Panc1 (cell line): ENCODE measurements around the gene TMEM61.

ENCODE experiments used
- CTCF ChIP-seq: fragments of 450-650 bp; IDR thresholded peaks from 2 replicates; pipeline ENCODE4 v1.5.1; 2017; ENCODE audit warnings: mild to moderate bottlenecking
- POLR2AphosphoS5 ChIP-seq: IDR thresholded peaks from 2 replicates; pipeline ENCODE4 v1.6.1; 2012; ENCODE audit warnings: mild to moderate bottlenecking, low read depth, low read length, moderate library complexity
- REST ChIP-seq, 2 experiments: IDR thresholded peaks; 2 replicates each; pipeline ENCODE4 v1.6.1; 2011 to 2012; ENCODE audit warnings: low read depth in 2 of 2, control low read depth in 1 of 2, low read length in 1 of 2, mild to moderate bottlenecking in 1 of 2, moderate library complexity in 1 of 2; ENCODE audit not compliant: insufficient read depth in 1 of 2
- TCF7L2 ChIP-seq: IDR thresholded peaks from 2 replicates; pipeline ENCODE4 v1.6.1; 2011; ENCODE audit warnings: mild to moderate bottlenecking, low read depth, low read length, inconsistent platforms

- no peak for TF ChIP-seq CTCF
- TF ChIP-seq REST (IDR thresholded peaks at IDR 0.05; ENCODE audit: insufficient read depth in 1 of 2, low read depth in 2 of 2, low read length in 1 of 2) = no peak
- no peak for TF ChIP-seq POLR2AphosphoS5
- no peak for TF ChIP-seq TCF7L2
These were observed 45.6 kb upstream of the TMEM61 start for GRCh38 chr1:54934869-54935268.
